GM12873 (cell line): ENCODE results near the gene EXOC4.

Experiments
- TF ChIP-seq, protein P1 (sequence below): IDR thresholded peaks from 2 replicates; pipeline ENCODE4 v1.5.1; 2012; ENCODE audit warnings: low read depth, mild to moderate bottlenecking, moderate library complexity, low read length, control low read depth; ENCODE audit not compliant: insufficient read depth; ENCODE audit errors: missing control alignments

The EXOC4 gene

DNA sequence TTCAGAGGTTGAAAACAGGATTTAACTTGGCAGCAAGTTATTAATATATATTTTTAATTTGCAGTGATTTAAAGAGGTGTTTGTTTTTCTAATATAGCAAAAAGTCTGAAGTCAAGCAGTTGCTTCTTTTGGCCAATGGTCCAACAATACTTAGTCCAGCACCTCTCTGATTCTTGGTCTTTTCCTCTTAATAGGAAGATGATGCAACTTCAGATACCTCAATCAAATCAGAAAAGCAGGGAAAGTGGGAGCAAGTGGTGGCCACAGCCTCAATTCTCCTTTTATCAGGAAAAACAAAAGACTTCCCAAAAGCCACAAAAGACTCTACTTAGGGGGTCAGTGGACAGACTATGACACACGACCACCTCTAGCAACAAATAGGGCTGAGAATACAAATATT, 740.7 kb downstream of the EXOC4 start:
- TF ChIP-seq, protein P1, sequence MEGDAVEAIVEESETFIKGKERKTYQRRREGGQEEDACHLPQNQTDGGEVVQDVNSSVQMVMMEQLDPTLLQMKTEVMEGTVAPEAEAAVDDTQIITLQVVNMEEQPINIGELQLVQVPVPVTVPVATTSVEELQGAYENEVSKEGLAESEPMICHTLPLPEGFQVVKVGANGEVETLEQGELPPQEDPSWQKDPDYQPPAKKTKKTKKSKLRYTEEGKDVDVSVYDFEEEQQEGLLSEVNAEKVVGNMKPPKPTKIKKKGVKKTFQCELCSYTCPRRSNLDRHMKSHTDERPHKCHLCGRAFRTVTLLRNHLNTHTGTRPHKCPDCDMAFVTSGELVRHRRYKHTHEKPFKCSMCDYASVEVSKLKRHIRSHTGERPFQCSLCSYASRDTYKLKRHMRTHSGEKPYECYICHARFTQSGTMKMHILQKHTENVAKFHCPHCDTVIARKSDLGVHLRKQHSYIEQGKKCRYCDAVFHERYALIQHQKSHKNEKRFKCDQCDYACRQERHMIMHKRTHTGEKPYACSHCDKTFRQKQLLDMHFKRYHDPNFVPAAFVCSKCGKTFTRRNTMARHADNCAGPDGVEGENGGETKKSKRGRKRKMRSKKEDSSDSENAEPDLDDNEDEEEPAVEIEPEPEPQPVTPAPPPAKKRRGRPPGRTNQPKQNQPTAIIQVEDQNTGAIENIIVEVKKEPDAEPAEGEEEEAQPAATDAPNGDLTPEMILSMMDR: no peak

GRCh38 chr7:133997463-133997862, 744.6 kb downstream of the EXOC4 start:
- TF ChIP-seq, protein P1: no peak

GRCh38 chr7:133999178-133999577, 746.3 kb downstream of the EXOC4 start:
- TF ChIP-seq, protein P1: no peak

GRCh38 chr7:134004829-134005505, 752.1 kb downstream of the EXOC4 start:
- TF ChIP-seq, protein P1: no peak

GRCh38 chr7:134009314-134010110, 756.6 kb downstream of the EXOC4 start:
- TF ChIP-seq, protein P1: no peak

- TF ChIP-seq, protein P1: no peak
These were observed 760.4 kb downstream of the EXOC4 start for GRCh38 chr7:134013249-134013648.

- TF ChIP-seq, protein P1: no peak
These were observed 762.1 kb downstream of the EXOC4 start for GRCh38 chr7:134014935-134015334.
